Myocyte (in vitro differentiated cells): Measurements from ENCODE around the gene SLC51A. TPM values are rescaled to one million over a fixed set of nuclear protein-coding genes. Genes with fewer than 3 reads are reported as not detected.
A peak's percentile ranks its signal among the peaks of the same experiment; 100 is the strongest.
"Not testable (repeated sequence)": the region's sequence is repeated elsewhere in the genome, so short reads cannot be mapped to it uniquely, and the experiment has no call there.

Source experiments
- DNase-seq: peaks from one replicate; pipeline ENCODE4 v3.0.0-alpha.2; 2012; ENCODE audit warnings: low read depth
- total RNA-seq: library from RNA; depleted of rRNA; stranded (reverse); fragments of >200 nt; gene quantifications from 2 replicates; pipeline ENCODE4 v1.2.3, GENCODE V29; 2014

The SLC51A gene
- total RNA-seq, 1 donor from 2014 or later = not detected

DNA sequence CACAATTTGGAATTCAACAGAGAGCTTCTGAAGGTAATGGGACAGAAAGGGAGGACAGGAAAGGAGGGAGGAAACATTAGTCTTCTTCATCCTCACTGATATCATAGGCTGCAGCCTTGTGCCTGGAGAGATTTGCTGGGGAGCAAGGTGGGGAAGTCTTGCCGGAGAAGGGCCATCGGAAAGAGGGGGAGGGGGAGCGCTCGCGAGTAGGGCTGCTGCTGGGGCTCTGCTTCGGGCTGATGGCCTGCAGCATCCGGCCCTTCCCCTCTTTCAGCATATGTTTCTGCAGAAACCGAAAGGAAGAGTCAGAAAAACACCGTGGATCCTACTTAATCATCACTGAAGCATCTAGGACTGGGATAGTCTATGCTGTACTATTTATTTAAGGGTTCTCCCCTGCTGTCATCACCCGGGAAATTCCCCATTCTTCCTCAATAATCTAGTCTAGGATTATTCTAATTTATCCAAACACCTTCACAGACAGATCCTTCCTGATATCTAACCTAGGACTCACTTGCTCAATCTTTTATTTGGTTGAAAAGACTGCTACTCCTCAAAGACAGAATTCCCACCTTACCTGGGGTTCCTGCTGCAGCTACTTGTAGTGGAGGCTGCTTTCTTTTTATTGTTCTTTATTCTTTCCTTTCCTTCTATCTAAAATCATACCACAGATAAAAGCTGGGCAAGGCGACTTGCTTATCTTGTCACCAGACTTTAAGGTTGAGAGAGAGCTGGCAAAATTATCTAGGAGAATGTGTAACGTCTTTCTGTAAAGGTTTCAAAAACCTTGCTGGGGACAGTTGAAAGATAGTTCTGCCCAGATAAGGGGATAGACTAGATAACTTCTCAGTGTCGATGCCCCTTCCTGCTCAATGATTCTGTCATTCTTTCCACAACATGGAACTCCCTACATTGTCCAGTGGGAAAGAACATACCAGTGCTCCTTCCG lies 22.6 kb downstream of the SLC51A start:
- DNase-seq = no peak

DNA sequence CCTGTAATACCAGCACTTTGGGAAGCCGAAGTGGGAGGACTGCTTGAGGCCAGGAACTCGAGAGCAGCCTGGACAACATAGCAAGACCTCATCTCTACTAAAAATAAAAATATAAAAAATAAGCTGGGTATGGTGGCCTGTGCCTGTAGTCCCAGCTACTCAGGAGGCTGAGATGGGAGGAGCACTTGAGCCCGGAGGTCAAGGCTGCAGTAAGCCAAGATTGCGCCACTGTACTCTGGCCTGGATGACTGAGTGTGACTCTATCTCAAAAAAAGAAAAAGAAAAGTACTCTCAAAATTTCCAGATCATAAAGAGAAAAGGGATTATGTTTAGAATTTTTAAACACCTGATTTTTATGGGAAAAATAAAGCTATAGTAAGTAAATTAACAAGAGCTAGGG lies 24.1 kb downstream of the SLC51A start:
- DNase-seq = no peak

DNA sequence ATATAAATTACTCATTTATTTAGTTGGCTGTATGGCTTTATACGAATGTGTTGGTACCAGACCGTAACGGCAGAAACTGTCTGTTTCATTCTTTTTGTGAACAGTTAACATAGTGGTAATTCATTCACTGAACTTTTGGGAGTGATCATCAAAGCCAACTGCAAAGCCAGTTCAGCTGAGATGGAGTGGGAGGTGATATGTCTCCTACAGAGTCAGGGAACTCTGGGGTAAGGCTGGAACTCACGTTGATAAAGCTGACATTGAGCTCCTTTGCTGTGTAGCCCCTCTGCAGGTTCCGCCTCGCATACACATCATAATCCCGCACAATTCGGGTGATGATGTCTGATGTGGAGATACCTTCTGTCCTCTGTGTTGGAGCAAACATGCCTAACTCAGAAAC lies 25.4 kb downstream of the SLC51A start:
- no peak for DNase-seq

DNA sequence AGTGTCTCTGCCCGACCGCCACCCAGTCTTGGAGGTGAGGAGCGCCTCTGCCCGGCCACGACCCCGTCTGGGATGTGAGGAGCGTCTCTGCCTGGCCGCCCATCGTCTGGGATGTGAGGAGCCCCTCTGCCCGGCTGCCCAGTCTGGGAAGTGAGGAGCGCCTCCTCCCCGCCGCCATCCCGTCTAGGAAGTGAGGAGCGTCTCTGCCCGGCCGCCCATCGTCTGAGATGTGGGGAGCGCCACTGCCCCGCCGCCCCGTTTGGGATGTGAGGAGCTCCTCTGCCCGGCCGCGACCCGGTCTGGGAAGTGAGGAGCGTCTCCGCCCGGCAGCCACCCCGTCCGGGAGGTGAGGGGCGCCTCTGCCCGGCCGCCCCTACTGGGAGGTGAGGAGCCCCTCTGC lies 27.8 kb downstream of the SLC51A start:
- DNase-seq = not testable (repeated sequence)

DNA sequence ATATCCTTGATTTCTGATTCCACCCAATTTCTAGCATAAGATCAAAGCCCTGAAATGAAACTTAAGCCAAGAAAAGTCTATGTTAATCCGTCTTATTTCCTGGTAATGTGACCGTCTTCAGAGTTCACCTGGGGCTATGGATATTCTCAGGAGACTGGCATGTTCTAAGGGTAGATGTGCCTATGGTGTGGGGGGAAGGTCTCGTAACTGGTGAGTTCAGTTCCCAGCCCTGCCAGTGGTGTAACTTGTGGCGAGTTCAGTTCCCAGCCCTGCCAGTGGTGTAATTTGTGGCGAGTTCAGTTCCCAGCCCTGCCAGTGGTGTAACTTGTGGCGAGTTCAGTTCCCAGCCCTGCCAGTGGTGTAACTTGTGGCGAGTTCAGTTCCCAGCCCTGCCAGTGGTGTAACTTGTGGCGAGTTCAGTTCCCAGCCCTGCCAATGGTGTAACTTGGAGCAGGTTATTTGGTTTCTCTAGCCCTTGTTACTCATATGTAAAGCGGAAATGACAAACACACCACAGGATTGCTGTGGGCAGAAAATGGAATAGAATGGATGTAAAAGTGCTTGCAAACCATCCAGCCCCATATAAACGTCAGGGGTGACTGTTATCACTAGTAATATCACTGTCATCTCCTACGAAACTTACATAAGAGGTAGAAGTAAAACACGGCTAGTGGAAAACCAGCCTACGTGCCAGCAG lies 30.4 kb downstream of the SLC51A start:
- peak; percentile 39 for DNase-seq

DNA sequence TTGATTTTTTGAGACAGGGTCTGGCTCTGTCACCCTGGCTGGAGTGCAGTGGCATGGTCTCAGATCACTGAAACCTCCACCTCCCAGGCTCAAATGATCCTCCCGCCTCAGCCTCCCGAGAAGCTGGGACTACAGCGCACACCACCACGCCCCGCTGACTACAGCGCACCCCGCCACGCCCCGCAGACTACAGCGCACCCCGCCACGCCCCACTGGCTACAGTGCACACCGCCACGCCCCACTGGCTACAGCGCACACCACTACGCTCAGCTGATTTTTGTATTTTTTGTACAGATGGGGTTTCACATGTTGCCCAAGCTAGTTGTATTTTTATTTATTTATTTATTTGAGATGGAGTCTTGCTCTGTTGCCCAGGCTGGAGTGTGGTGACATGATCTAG lies 35.6 kb downstream of the SLC51A start:
- DNase-seq = no peak

DNA sequence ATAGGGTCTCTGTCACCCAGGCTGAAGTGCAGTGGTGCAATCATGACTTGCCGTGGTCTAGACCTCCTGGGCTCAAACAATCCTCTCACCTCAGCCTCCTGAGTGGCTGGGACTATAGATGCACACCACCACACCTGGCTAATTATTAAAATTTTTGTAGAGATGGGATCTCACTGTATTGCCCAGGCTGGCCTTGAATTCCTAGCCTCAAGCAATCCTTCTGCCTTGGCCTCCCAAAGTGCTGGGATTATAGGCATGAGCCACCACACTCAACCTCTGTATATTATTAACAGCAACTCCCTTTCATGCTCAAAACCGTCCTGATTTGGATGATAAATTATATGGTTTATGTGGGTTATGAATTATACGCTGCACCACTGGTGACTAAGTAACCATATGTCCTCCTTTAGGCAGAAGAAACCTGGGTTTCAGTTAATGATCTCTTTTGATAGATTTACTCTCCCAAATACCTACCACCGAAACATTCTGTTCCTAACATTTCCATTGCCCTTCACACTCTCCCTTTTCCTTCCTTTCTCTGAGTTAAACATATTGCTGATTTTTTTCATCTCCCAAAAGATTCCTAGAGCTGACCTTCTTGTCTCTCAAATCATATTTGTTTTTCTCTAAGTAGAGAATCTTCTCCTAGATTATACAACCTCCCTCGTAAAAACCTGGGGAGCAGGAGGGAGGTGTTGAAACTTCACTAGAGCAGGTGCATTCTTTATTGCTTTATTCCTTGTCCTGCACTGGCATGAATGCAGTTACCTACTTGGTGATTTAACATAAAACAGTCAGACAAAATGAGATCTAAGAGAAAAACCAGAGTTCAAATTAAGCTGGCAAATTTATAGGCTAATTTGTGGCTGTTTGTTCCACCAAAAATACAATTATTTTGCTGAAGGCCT lies 38.3 kb downstream of the SLC51A start:
- DNase-seq = no peak

DNA sequence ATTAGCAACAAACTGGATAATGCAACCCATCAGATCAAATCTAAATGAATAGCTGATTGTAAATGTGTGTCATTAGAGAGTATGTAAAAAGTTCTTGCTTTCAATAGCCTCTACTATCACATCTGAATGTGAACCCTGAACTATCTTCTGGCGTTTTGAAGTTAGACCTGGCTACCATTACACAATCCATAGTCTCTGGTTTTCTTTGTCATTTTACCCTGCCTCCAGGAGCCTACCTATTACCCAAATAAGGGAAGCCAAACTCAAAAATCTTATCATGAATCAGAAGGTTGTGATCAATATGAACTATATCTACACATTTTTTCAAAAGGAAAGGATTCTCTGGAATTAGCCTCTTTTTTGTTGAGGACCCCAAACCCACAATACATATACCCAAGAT lies 39.4 kb downstream of the SLC51A start:
- no peak for DNase-seq

DNA sequence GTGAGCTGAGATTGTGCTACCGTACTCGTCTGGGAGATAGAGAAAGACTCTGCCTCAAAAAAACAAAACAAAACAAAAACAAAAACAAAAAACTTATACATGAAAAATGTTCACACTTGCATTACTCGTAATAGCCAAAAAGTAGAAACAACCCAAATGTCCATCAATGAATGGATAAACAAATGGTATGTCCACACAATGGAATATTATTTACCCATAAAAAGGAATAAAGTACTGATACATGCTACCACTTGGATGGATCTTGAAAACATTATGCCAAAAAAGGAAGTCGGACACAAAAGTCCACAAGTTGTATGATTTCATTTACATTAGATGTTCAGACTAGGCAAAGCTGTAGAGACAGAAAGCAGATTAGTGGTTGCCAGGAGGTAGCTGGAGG lies 44.5 kb downstream of the SLC51A start:
- no peak for DNase-seq

DNA sequence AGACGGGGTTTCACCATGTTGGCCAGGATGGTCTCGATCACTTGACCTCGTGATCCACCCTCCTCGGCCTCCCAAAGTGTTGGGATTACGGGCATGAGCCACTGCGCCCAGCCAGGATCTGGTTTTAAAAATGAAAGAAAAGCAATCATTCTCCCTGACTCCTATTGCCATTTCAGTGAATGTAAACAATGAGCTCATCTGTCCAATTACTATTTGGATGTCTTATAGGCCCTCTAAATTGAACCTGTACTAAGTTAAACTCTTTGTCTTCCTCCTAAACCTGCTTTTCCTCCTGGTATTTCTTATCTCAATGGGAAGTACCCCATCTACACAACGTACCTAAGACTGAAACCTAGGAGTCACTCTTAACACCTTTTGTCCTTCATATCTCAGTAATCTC lies 47.5 kb downstream of the SLC51A start:
- DNase-seq = no peak

DNA sequence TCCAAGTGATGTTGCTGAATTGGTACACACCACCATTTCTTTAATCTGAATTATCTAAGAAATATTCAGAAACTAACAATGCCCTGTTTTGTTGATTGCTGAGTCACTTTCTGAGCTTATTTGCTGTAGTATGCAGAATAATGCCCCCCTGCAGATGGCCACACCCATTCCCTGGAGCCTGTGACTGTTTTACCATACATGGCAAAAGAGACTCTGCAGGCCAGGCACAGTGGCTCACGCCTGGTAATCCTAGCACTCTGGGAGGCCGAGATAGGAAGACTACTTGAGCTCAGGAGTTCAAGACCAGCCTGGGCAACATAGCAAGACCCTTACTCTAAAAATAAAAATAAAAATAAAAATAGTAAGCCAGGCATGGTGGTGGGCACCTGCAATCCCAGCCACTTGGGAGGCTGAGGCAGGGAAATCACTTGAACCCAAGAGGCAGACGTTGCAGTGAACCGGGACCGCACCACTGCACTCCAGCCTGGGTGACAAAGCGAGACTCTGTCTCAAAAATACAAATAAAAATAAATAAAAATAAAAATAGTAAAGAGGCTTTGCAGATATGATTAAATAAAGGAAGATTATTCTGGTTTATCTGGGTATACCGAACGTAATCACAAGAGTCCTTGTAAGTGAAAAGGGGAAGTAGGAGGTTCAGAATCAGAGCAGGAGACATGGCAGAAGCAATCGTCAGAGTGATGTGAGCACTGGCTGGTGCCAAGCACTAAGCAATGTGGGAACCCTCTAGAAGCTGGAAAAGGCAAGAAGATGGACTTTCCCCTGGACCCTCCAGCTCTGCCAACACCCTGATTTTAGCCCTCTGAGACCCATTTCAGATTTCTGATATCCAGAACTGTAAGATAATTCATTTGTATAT lies 52.2 kb downstream of the SLC51A start:
- DNase-seq = peak; percentile 35

DNA sequence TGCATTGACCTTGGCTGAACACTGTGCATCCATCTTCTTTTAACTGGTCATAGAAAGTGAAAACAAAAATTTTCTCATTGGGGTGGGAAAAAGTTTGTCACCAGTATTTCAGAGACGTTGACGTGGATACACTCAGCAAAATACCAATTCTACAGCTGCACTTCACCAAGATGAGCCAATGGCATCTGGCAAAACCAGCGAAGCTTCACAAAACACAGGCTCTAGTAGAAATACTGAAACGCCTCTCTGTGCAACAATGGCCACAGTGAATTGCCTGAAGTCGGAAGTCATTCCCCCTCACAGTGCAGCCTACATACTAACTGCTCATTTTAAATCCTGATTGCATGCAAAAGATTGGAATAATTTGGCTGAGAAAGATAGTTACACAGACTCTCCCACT lies 54.2 kb downstream of the SLC51A start:
- no peak for DNase-seq

DNA sequence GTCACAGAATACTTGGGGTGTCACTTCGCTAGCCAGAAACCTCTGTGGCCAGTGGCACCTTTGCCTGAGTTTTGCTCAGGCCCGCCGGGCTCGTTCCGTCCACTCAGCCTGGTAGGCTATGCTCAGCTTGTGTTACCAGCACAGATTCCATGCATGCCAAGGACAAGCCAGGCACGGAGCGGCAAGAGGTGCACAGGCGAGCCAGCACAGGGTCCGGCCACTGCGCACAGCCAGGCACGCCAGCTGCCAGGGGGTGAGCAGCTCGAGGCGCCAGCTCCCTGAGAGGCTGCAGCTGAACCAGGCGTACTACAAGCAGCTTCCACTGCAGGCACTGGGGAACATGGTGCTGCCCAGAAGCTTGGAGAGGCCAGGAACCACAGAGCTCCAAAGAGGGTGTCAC lies 56.5 kb downstream of the SLC51A start:
- no peak for DNase-seq

DNA sequence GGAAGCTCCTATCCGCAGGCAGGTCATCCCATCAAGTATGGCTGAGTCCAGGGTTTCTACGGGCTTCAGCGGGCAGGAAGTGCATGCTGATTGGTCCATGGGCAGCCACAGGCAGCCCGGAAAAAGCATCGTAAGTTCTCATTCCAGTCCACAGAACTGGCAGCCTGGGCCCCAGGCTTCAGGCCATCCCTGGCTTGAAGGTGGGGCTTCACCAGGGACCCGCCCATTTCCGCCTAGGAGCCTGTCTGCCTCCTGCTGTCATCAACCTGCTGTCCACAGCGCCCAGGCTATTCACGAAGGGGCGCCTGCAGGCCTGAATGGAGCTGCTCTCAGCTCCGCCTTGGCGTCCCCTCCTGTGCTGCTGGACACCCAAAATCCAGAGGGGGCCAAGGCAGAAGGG lies 57.3 kb downstream of the SLC51A start:
- no peak for DNase-seq

DNA sequence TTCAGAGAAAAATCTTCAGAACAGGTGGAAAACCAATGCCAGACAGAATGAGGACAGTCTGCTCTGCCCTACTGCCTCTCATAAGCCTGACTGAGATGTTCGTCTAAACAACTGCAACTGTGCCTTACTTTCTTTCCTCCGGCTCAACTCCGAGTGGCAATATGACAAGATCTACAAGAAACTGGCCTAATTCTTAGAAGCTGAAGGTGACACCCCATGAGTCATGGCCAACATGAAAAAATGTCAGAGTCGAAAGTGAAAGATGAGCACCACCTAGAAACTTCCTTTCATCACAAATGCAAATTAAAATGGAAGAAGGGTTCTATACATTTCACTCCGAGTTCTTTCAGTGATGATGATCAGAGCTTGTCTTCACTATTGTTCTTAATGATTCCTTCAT lies 58.3 kb downstream of the SLC51A start:
- DNase-seq = no peak

DNA sequence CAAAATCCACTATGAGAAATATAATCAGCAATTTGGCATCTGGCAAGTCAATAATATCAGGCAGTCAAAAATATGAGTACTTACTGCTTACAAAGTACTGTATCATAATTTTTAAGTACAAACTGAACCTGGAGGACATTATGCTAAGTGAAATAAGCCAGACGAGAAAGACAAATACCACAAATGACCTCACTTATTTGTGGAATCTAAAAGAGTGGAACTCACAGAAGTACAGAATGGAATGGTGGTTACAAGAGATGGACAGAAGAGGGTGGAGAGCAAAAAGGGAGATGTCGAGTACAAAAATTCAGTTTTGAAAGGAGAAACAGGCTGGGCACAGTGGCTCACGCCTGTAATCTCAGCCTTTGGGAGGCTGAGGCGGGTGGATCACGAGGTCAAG lies 58.8 kb downstream of the SLC51A start:
- DNase-seq = no peak

DNA sequence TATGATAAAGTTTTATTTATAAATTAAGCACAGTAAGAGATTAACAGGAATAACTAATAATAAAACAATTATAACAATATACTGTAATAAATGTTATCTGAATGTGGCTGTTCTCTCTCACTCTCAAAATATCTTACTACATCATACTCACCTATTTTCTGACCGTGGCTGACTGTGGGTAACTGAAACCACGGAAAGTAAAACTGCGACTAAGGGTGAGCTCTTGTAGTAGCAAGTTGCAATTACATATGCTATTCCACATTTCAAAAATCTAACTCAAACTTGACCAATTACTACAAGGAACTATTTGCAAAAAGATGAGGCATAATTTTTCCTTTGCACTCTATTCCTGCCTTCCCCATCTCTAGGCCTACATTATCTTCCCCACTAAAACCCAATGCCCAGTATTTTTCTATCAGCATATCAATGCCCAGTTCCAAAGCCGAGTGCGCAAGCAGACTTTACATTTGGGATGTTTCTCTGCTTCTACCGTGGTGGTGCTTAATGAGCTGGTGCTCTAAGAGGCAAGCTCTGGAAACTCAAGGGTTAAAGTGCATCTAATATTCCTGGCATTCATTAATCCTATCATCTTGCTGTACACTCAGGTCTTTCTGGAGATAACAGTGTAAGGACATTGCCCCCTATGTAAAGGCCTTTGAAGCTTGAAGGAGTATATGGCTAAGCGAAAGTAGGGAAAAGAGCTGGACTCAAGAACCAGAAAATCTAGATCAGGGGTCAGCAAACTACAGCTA lies 64.5 kb downstream of the SLC51A start:
- peak; percentile 46 for DNase-seq

DNA sequence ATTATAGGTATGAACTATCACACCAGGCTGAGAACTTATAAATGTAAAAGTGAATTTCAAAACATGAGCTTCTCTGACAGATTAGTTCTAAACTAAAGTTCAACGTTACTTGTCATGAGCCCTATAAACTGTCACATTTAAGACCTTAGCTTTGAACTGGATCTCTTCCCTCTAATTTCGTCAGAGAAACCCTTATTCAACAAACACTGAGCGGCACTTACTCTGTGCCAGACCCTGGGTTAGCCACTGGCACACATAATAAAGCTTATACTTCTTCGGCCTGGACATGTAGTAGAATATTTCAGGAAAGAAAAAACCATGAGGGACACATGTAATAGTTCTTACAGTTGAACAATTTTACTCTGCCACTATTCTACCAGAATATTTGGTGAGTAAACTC lies 65.6 kb downstream of the SLC51A start:
- no peak for DNase-seq
